ENCODE results near the gene PDHA2. TPM values are rescaled to one million over a fixed set of nuclear protein-coding genes. Genes with fewer than 3 reads are reported as not detected.

The PDHA2 gene
- total RNA-seq, 1 donor from 2014 or later = not detected

DNA sequence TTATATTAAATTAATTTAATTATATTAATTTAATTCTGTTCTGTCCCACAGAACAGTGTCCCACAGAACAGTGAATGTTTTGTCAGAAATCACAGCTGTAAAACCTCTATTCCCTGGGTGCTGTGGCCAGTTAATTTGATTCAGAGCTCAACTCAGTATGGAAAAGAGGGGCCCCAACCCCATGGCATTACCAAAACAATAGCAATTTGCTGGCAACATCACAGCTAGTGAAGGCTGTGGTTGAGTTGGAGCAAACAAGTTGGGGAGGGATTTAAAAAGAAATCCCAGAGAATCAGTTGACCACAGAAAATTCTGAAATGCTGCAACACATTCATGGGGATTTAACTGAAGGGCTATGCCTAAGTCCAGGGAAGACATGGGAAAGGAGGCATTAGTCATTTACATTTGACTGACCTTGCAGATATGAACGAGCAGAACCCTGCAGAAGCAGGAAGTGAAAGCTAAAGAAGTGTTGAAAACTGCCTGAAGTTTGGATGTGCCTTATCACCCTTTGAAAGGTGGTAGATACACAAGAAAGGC, 30.1 kb downstream of the PDHA2 start:
- no peak overlapping the region for H3K4me3 ChIP-seq (ENCODE audit: low read depth, low read length)
- DNase-seq (ENCODE audit: low read depth) = no peak

DNA sequence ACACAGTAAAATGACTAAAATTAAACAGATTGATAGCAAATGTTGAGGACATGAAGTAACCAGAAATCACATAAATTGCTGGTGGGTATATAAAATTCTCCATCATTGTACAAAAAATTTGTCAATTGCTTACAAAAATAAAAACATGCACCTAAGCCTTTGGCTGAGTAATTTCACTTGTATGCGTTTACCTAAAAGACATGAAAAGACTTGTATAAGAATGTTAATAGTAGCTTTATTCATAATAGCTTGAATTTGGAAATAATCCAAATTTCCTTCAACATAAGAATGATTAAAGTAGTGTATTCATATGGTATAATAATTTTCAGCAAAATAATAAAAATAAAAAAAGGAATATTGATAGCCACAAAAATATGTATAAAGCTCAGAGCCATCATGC, 37.7 kb downstream of the PDHA2 start:
- TF ChIP-seq, protein P1, sequence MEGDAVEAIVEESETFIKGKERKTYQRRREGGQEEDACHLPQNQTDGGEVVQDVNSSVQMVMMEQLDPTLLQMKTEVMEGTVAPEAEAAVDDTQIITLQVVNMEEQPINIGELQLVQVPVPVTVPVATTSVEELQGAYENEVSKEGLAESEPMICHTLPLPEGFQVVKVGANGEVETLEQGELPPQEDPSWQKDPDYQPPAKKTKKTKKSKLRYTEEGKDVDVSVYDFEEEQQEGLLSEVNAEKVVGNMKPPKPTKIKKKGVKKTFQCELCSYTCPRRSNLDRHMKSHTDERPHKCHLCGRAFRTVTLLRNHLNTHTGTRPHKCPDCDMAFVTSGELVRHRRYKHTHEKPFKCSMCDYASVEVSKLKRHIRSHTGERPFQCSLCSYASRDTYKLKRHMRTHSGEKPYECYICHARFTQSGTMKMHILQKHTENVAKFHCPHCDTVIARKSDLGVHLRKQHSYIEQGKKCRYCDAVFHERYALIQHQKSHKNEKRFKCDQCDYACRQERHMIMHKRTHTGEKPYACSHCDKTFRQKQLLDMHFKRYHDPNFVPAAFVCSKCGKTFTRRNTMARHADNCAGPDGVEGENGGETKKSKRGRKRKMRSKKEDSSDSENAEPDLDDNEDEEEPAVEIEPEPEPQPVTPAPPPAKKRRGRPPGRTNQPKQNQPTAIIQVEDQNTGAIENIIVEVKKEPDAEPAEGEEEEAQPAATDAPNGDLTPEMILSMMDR (conservative IDR thresholded peaks at IDR 0.05; ENCODE audit: low read depth, low read length) = no peak
- DNase-seq (ENCODE audit: low read depth) = no peak
- no peak overlapping the region for H3K4me3 ChIP-seq (ENCODE audit: low read depth, low read length)

More for the DNA sequence above, 30.1 kb downstream of the PDHA2 start:
- TF ChIP-seq, protein P1 (conservative IDR thresholded peaks at IDR 0.05; ENCODE audit: low read depth, low read length) = no peak

DNA sequence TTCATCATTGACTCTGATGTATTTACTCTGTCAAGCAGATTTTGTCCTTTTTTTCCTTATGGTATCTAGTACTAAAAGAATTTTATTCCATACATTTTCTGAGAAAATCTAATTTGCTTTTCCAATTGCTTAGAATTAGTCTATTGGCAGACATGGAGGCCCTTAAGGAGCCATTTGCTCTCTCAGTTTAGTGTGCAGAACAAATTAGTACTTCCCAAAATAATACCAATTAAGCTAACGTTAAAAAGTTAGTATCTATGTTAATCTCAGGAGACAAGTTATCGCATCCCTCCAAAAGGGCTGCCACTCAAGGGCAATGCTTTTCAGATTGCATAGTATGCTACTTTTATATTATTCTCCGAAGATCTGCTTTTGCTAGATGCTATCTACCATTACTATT, 47.7 kb downstream of the PDHA2 start:
- DNase-seq (ENCODE audit: low read depth) = no peak
- H3K4me3 ChIP-seq (ENCODE audit: low read depth, low read length) = no peak overlapping the region
- TF ChIP-seq, protein P1 (conservative IDR thresholded peaks at IDR 0.05; ENCODE audit: low read depth, low read length) = no peak

DNA sequence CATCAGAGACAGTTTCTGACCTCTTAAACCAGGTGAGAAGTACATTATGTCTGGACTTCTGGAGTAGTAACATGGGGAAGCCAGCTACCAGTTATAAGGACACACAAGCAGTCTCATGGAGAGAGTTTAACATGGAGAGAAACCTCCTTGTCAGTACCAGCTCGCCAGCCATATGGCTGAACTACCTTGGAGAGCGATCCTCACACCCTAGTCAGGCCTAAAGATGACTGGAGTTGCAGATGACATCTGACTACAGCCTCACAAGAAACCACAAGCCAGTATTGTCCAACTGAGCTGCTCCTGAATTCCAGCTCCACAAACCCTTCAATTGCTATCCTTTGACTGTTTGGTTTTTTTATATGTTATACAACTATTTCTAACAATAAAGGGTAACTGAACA, 49.8 kb downstream of the PDHA2 start:
- H3K4me3 ChIP-seq (ENCODE audit: low read depth, low read length) = no peak overlapping the region
- TF ChIP-seq, protein P1 (conservative IDR thresholded peaks at IDR 0.05; ENCODE audit: low read depth, low read length) = no peak
- no peak for DNase-seq (ENCODE audit: low read depth)
